Activated naive CD8-positive, alpha-beta T cell treated with anti-CD3 and anti-CD28 coated beads, Interleukin-2, amount 50 U/mL, for 24 hours (primary cell): ENCODE measurements around the gene RHOG.
"Not testable (repeated sequence)": the region's sequence is repeated elsewhere in the genome, so short reads cannot be mapped to it uniquely, and the experiment has no call there.

Source experiments
- ATAC-seq: fragments of 150-1000 bp; cut with Tn5 transposase; one replicate; pipeline ENCODE4 v1.10.0; 2021
- DNase-seq: peaks from one replicate; pipeline ENCODE4 v3.0.0; 2021
- H3K27ac Mint-ChIP-seq: one replicate; pipeline ENCODE4 v1.8.0; 2021; ENCODE audit warnings: mild to moderate bottlenecking, mixed read lengths
- H3K27me3 Mint-ChIP-seq: one replicate; pipeline ENCODE4 v1.8.0; 2021; ENCODE audit warnings: mixed read lengths
- H3K36me3 Mint-ChIP-seq: one replicate; pipeline ENCODE4 v1.8.0; 2021; ENCODE audit warnings: low read depth, mixed read lengths
- H3K4me1 Mint-ChIP-seq: one replicate; pipeline ENCODE4 v1.8.0; 2021; ENCODE audit warnings: mixed read lengths
- H3K4me3 Mint-ChIP-seq: one replicate; pipeline ENCODE4 v1.8.0; 2021; ENCODE audit warnings: mild to moderate bottlenecking, moderate library complexity, mixed read lengths
- H3K9me3 Mint-ChIP-seq: one replicate; pipeline ENCODE4 v1.8.0; 2021; ENCODE audit warnings: mixed read lengths

Gene RHOG

DNA sequence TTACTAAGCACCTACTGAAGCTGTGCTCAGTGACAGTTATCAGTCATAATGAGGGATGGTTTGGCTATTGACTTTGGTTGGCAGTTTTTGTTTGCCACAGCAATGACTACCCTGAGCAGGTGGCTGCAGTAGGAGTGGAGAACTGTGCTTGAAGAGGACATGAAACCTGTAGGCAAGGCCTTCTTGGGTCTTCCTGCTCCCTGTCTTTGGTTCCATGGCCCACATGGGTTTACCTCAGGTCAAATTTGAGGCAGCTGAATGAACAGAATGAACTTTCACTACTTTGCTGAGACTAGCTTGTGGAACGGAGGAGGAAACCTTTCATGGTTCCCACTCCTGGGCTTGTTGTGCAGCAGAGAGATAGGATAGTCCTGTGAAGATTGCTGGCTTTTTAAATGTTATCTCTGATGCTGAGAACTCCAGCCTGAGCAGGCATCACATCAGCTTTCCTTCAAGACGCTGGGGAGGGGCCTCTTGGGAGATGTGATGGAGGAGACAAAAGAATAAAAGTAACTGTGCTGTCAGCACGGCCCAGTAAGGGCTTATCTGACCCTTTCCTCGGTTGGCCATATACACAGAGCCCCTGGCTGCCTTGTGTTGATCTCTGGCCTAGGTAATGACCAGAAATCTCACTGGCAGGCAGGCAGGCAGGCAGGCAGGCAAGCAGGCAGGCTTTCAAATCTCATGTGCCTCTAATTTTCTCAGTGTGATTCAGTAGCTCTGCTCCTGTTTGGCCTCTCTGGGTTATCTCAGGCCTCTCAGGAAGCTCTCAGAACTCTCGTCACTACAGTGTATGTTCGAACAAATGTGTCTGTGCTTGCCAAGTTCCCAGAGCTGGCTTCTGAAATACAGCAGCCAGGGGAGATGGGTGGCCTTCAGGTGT lies 26.7 kb upstream of the RHOG start:
- H3K4me3 Mint-ChIP-seq, result peak overlapping the region; percentile 13

GRCh38 chr11:3866836-3867208 lies 26.1 kb upstream of the RHOG start:
- Mint-ChIP-seq H3K27ac (peak overlapping the region; percentile 77), H3K4me1 (peaks cover 93% of the 10 kb centered on the region), H3K4me3 (peak overlapping the region; percentile 13), H3K9me3 (no peaks in the 10 kb centered on the region), H3K27me3 (no peaks in the 10 kb centered on the region), H3K36me3 (peaks cover 12% of the 10 kb centered on the region)
- DNase-seq (no peak), ATAC-seq (no peak)

More for the DNA sequence above, 26.7 kb upstream of the RHOG start:
- ATAC-seq (peak; percentile 53), DNase-seq (no peak)
- Mint-ChIP-seq H3K4me1 (peaks cover 89% of the 10 kb centered on the region), H3K9me3 (no peaks in the 10 kb centered on the region), H3K27me3 (no peaks in the 10 kb centered on the region), H3K36me3 (peaks cover 12% of the 10 kb centered on the region), H3K27ac (peak overlapping the region; percentile 77)

GRCh38 chr11:3866206-3866605 lies 25.4 kb upstream of the RHOG start:
- ATAC-seq, result no peak
- Mint-ChIP-seq H3K27ac (peak overlapping the region; percentile 74), H3K36me3 (peaks cover 12% of the 10 kb centered on the region), H3K27me3 (no peaks in the 10 kb centered on the region), H3K4me3 (peak overlapping the region; percentile 40), H3K4me1 (peaks cover 93% of the 10 kb centered on the region), H3K9me3 (no peaks in the 10 kb centered on the region)
- DNase-seq, result no peak

DNA sequence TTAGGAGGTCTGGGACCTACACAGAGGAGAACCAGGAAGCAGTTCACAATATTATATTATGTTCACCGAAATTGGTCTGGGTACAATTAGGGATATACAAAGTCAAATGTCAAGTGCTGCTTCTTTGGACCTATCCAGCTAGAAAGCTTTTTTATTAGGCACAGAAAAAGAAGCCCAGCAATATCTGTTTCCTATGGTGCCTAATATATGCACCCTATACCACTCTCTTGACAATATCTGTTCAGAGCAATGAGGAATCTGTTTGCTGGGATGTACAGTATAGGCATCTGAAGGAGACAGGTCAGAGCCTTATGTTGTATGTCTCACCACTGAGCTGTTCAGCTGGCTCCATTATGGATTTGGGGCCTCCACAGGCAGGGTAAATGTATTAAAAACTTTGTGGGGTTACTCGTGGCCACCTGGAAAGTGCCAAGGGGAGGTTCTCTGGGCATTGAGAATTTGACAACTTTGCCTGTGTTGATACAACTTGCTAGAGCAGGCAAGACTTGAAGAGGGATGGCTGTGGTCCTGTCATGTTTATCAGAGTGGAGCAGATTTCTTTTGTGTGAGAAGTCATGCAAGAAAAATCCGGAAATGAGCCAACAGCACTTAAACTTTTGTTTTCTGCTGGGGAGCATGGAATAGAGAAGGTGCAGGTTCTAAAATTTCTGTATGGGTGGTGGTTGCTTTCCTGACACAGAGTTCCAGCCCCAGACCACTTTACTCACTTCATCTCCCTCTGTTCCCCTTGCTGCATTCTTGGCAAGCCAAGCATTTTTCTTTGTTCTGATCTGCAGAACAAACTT lies 24.8 kb upstream of the RHOG start:
- Mint-ChIP-seq H3K4me1 (peaks cover 93% of the 10 kb centered on the region), H3K27me3 (no peaks in the 10 kb centered on the region), H3K4me3 (peak overlapping the region; percentile 40), H3K27ac (peak overlapping the region; percentile 74), H3K36me3 (peaks cover 8% of the 10 kb centered on the region), H3K9me3 (no peaks in the 10 kb centered on the region)
- no peak for DNase-seq
- no peak for ATAC-seq

DNA sequence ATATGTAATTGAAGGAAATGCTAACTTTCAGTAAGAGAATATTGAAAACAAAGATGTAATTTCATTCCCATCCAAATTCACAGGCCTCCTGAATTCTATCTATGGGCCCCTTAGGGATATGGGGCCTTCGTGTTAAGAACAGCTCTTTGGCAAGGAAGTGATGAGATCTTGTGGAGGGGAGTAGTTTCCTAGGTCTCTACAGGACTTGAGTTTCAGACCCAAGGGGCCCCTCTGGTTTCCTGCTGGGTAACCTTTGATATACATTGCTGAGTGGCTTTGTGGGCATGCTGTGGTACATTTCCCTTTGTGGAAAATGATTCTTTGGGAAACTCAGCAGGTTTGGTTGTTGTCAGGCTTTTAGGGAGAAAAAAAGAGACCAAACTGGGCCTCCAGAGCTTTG lies 20.9 kb upstream of the RHOG start:
- Mint-ChIP-seq H3K4me3 (peak overlapping the region; percentile 93), H3K27ac (peak overlapping the region; percentile 94), H3K9me3 (no peaks in the 10 kb centered on the region), H3K4me1 (peaks cover 89% of the 10 kb centered on the region), H3K36me3 (peaks cover 11% of the 10 kb centered on the region), H3K27me3 (no peaks in the 10 kb centered on the region)
- DNase-seq, result peak; percentile 45
- peak; percentile 45 for ATAC-seq

- H3K4me1 Mint-ChIP-seq, result peaks cover 85% of the 10 kb centered on the region
- H3K4me3 Mint-ChIP-seq, result peak overlapping the region; percentile 93
- peak overlapping the region; percentile 94 for H3K27ac Mint-ChIP-seq
- DNase-seq (peak; percentile 41), ATAC-seq (peak; percentile 69)
- H3K27me3 Mint-ChIP-seq, H3K9me3 Mint-ChIP-seq: not testable (repeated sequence)
- H3K36me3 Mint-ChIP-seq, result peaks cover 11% of the 10 kb centered on the region
These were observed 20.2 kb upstream of the RHOG start for GRCh38 chr11:3860898-3861393.

DNA sequence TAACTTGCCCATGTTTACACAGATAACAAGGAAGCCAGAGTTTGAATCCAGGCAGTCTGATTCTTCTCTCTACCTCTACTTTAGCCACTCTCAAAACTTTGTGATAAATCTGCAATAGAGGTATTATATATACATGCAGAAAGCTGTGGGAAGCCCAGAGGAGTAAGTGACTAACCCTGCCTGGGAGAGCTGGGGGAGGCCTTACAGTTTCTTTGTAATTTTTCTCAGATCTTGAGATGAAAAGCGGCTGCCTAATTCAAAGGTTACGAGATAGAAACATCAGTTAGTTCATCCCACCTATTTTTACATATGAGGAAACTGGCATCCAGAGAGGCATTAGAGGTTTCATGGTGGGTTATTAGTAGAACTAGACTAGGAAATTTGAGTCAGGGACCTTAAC lies 19.6 kb upstream of the RHOG start:
- Mint-ChIP-seq H3K9me3 (no peaks in the 10 kb centered on the region), H3K36me3 (peaks cover 11% of the 10 kb centered on the region), H3K27ac (peak overlapping the region; percentile 94), H3K27me3 (no peaks in the 10 kb centered on the region), H3K4me1 (peaks cover 79% of the 10 kb centered on the region), H3K4me3 (peak overlapping the region; percentile 93)
- ATAC-seq (peak; percentile 70), DNase-seq (peak; percentile 44)

DNA sequence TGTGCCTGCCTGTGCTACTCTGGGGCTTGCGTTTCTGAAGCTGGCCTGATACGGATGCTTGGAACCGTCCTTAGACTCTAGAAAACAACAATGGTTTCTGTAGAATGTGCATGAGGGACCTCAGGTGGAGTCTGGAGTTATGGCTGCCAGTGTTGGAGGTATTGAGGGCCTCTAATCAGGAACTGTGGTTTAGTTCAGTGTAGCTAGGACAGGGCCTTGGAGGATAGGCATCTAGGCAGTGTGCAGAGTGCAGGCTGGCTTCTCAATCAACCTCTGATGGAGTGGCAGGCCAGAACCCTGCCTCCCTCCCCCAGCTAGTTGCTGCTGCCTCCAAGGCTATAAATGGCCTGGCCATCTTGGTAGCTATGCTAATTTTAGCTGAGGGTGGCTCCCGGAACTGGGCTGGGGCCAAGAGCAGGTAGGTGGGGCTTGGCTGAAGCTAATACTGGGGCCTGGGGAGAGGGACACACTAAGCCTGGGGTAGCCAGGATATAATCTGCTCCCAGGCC lies 18.7 kb upstream of the RHOG start:
- no peaks in the 10 kb centered on the region for H3K9me3 Mint-ChIP-seq
- ATAC-seq, result no peak
- peak; percentile 51 for DNase-seq
- peak overlapping the region; percentile 94 for H3K27ac Mint-ChIP-seq
- peaks cover 13% of the 10 kb centered on the region for H3K36me3 Mint-ChIP-seq
- H3K27me3 Mint-ChIP-seq, result no peaks in the 10 kb centered on the region
- H3K4me3 Mint-ChIP-seq, result peak overlapping the region; percentile 93
- peaks cover 75% of the 10 kb centered on the region for H3K4me1 Mint-ChIP-seq

DNA sequence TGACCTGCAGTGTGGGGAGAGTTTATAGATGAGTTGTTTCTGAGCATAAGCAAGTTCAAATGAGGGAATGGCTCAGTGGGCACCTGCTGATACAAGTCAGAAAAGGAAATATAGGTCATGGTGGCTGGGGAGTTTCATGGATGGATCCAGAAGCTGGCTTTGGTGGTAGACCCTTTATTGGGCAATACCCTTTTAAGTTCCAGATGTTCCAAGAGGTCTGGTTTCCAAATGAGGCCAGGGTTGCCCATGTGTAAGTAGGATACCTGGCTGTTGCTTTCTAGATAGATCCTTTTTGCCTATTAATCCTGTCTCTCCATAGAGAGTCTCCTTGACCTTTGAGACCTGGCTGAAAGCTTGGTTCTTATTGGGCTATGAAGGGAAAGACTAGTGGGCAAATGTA lies 16.9 kb upstream of the RHOG start:
- ATAC-seq (no peak), DNase-seq (no peak)
- no peaks in the 10 kb centered on the region for H3K27me3 Mint-ChIP-seq
- H3K4me3 Mint-ChIP-seq, result peak overlapping the region; percentile 93
- peak overlapping the region; percentile 94 for H3K27ac Mint-ChIP-seq
- H3K9me3 Mint-ChIP-seq, result no peaks in the 10 kb centered on the region
- peaks cover 80% of the 10 kb centered on the region for H3K4me1 Mint-ChIP-seq
- H3K36me3 Mint-ChIP-seq, result peaks cover 7% of the 10 kb centered on the region

DNA sequence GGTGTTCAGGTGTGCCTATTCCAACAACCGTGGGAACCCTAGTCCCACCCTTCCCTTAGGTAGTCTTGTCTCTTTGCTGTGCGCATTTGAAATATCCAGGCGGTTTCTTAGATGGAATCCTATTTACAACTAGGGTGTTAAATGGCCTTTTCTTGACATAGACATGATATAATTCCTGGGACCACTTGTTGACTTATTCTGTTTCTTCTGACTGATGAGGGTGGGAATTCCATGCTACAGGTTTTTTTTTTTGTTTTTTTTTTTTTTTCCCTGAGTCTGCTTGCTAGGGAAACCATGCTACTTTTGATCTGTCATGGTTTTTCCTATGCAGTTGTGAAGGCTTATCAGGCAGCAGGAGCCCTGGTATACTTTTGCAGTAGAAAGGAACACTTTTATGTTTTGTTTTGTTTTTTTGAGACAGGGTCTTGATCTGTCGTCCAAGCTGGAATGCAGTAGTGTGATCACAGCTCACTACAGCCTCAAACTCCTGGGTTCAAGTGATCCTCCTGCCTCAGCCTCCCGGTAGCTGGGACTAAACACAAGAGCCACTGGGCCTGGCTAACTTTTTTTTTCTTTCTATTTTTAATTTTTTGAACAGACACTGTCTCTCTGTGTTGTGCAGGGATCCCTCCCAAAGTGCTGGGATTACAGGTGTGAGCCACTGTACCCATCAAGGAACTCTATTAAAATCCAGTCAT lies 16.2 kb upstream of the RHOG start:
- Mint-ChIP-seq H3K9me3 (no peaks in the 10 kb centered on the region), H3K4me1 (peaks cover 78% of the 10 kb centered on the region), H3K36me3 (peaks cover 7% of the 10 kb centered on the region), H3K4me3 (peak overlapping the region; percentile 93), H3K27me3 (no peaks in the 10 kb centered on the region), H3K27ac (peak overlapping the region; percentile 94)
- ATAC-seq (no peak), DNase-seq (no peak)

- peak overlapping the region; percentile 93 for H3K4me3 Mint-ChIP-seq
- H3K27me3 Mint-ChIP-seq, result no peaks in the 10 kb centered on the region
- DNase-seq (peak; percentile 64), ATAC-seq (peak; percentile 1)
- H3K4me1 Mint-ChIP-seq, result peaks cover 68% of the 10 kb centered on the region
- H3K27ac Mint-ChIP-seq, result peak overlapping the region; percentile 94
- peaks cover 7% of the 10 kb centered on the region for H3K36me3 Mint-ChIP-seq
- no peaks in the 10 kb centered on the region for H3K9me3 Mint-ChIP-seq
These were observed 15.2 kb upstream of the RHOG start for GRCh38 chr11:3855808-3856491.

DNA sequence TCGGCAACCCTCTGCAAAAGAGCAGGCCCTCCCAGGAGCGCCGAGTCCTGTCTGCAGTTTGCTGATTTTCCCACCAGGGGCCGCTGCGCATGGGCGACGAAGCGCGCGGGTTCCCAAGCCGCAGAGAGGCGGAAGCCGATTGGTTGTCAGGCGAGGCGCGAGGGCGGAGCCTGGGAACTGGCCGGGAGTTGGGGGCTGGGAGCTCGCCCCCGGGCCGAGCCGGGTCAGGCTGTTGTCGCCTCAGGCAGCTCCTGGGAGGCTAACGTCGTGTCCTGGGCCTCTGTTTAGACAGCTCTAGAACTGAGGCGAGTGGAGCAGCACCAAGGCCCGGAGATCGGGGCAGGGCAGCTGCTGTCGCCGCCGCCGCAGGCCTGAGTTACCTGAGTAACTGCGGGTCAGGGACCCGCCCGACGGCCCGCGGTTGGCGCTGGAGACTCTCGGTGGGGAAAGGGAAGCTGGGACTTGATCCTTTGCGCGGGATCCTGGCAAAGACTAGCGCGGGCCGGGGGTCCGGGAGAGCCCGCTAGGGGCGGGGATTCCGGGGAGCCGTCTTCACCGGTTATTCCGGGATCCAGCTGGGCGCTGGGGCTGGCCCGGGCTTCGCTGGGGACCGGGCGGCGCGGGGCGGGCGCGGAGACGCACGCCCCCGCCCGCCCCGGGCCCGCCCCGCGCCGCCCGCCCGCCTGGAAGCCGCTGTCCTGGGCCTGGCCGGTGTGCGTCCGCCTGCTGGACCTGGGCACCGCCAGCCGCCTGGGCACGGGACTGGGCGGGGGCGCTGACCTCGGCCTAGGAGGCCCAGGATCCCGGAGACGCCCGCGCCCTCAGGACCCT lies 14.4 kb upstream of the RHOG start, which contains the start of gene STIM1:
TSS of gene STIM1 (plus strand) at position 688 of the 831 bp plus-strand sequence. CDS start 607 bp downstream, outside the sequence.
- H3K4me1 Mint-ChIP-seq, result peaks cover 60% of the 10 kb centered on the region
- no peaks in the 10 kb centered on the region for H3K9me3 Mint-ChIP-seq
- ATAC-seq (peak; percentile 84), DNase-seq (peak; percentile 99)
- peak within 1 kb of the TSS; percentile 93 for H3K4me3 Mint-ChIP-seq
- no peaks in the 10 kb centered on the region for H3K27me3 Mint-ChIP-seq
- H3K27ac Mint-ChIP-seq, result peak within 1 kb of the TSS; percentile 99
- H3K36me3 Mint-ChIP-seq, result peaks cover 7% of the 10 kb centered on the region

DNA sequence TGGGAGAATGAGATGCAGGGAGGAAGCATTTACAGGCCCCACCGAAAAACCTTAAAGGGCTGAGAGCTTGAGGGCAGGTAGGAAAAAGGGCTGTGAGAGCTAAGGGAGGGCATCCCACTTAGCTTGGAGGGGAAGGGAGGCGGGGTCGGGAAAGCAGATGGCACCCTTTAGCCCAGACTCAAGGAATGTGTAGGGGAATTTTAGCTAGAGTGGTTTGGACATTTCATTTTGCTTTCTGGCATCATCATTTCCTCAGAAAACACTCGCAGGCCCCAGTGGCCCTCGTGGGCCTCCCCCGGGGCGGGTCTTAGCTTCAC lies 13.9 kb upstream of the RHOG start:
- DNase-seq (no peak), ATAC-seq (no peak)
- Mint-ChIP-seq H3K9me3 (no peaks in the 10 kb centered on the region), H3K4me1 (peaks cover 55% of the 10 kb centered on the region), H3K27ac (peak overlapping the region; percentile 99), H3K27me3 (no peaks in the 10 kb centered on the region), H3K36me3 (peaks cover 5% of the 10 kb centered on the region), H3K4me3 (peak overlapping the region; percentile 93)
